ENCODE results near the gene SPEM3. TPM values are rescaled to one million over a fixed set of nuclear protein-coding genes. Genes with fewer than 3 reads are reported as not detected.

Gene SPEM3
- total and polyA plus RNA-seq, 2 of the 13 experiments (the other 11 are each of a cell fraction or from before 2014, with no cell fraction given) = not detected

DNA sequence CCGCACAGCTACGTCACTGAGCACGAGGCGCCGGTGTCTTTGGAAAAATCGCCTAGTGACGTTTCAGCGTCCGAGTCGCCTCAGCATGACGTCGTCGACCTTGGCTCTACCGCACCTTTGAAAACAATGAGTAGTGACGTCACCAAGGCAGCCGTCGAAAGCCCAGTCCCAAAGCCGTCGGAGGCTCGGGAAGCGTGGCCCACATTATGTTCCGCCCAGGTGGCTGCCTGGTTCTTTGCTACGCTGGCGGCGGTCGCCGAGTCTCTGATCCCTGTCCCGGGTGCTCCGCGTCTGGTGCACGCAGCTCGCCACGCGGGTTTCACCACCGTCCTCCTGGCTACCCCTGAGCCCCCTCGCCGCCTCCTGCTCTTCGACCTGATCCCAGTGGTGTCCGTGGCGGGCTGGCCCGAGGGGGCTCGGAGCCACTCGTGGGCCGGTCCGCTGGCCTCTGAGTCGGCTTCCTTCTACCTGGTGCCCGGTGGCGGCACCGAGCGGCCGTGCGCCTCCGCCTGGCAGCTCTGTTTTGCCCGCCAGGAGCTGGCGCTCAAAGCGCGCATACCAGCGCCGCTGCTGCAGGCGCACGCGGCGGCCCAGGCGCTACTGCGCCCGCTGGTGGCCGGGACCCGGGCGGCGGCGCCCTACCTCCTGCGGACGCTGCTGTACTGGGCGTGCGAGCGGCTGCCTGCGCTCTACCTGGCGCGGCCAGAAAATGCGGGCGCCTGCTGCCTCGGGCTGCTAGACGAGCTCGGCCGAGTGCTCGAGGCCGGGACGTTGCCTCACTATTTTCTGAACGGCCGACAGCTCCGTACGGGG lies 8.1 kb downstream of the SPEM3 start (continued):
- TF ChIP-seq, protein P1, sequence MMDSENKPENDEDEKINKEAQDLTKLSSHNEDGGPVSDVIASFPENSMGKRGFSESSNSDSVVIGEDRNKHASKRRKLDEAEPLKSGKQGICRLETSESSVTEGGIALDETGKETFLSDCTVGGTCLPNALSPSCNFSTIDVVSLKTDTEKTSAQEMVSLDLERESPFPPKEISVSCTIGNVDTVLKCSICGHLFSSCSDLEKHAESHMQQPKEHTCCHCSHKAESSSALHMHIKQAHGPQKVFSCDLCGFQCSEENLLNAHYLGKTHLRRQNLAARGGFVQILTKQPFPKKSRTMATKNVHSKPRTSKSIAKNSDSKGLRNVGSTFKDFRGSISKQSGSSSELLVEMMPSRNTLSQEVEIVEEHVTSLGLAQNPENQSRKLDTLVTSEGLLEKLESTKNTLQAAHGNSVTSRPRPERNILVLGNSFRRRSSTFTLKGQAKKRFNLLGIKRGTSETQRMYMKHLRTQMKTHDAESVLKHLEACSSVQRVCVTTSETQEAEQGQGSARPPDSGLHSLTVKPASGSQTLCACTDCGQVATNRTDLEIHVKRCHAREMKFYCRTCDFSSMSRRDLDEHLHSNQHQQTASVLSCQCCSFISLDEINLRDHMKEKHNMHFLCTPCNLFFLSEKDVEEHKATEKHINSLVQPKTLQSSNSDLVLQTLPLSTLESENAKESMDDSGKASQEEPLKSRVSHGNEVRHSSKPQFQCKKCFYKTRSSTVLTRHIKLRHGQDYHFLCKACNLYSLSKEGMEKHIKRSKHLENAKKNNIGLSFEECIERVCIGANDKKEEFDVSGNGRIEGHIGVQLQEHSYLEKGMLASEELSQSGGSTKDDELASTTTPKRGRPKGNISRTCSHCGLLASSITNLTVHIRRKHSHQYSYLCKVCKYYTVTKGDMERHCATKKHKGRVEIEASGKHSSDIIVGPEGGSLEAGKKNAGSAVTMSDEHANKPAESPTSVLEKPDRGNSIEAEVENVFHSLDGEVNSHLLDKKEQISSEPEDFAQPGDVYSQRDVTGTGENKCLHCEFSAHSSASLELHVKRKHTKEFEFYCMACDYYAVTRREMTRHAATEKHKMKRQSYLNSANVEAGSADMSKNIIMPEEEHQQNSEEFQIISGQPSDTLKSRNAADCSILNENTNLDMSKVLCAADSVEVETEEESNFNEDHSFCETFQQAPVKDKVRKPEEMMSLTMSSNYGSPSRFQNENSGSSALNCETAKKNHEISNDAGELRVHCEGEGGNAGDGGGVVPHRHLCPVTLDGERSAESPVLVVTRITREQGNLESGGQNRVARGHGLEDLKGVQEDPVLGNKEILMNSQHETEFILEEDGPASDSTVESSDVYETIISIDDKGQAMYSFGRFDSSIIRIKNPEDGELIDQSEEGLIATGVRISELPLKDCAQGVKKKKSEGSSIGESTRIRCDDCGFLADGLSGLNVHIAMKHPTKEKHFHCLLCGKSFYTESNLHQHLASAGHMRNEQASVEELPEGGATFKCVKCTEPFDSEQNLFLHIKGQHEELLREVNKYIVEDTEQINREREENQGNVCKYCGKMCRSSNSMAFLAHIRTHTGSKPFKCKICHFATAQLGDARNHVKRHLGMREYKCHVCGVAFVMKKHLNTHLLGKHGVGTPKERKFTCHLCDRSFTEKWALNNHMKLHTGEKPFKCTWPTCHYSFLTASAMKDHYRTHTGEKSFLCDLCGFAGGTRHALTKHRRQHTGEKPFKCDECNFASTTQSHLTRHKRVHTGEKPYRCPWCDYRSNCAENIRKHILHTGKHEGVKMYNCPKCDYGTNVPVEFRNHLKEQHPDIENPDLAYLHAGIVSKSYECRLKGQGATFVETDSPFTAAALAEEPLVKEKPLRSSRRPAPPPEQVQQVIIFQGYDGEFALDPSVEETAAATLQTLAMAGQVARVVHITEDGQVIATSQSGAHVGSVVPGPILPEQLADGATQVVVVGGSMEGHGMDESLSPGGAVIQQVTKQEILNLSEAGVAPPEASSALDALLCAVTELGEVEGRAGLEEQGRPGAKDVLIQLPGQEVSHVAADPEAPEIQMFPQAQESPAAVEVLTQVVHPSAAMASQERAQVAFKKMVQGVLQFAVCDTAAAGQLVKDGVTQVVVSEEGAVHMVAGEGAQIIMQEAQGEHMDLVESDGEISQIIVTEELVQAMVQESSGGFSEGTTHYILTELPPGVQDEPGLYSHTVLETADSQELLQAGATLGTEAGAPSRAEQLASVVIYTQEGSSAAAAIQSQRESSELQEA (CRISPR knock-in tag; IDR thresholded peaks at IDR 0.05; ENCODE audit: not compliant biosample characterization) = no peak
- TF ChIP-seq ONECUT2 (CRISPR knock-in tag; IDR thresholded peaks at IDR 0.05) (no peak), ZNF570 (CRISPR knock-in tag; IDR thresholded peaks at IDR 0.05; ENCODE audit: borderline replicate concordance) (no peak), ZNF792 (CRISPR knock-in tag; IDR thresholded peaks at IDR 0.05) (no peak), CCAR2 (optimal IDR thresholded peaks at IDR 0.05; ENCODE audit: low read depth, low read length) (no peak), CREB1 (IDR thresholded peaks at IDR 0.05) (peak; percentile 74), CREB1 (CRISPR knock-in tag; IDR thresholded peaks at IDR 0.05) (no peak), ATF7-NPFF (CRISPR knock-in tag; IDR thresholded peaks at IDR 0.05; ENCODE audit: low read depth) (peak; percentile 34; the same call in 1 of the 2 replicates), SMAD3 (CRISPR knock-in tag; IDR thresholded peaks at IDR 0.05) (no peak), SAP130 (CRISPR knock-in tag; IDR thresholded peaks at IDR 0.05; ENCODE audit: low read depth) (peak; percentile 21; the same call in 1 of the 2 replicates), KMT2A (CRISPR knock-in tag; IDR thresholded peaks at IDR 0.05) (peak; percentile 21; the same call in 1 of the 2 replicates), MEIS2 (CRISPR knock-in tag; IDR thresholded peaks at IDR 0.05) (0 out of 2 replicates have a peak, but pooled peaks have one; percentile 32), ZNF296 (CRISPR knock-in tag; conservative IDR thresholded peaks at IDR 0.05) (no peak), ZSCAN12 (CRISPR knock-in tag; IDR thresholded peaks at IDR 0.05) (0 out of 2 replicates have a peak, but pooled peaks have one; percentile 54), HNRNPLL (IDR thresholded peaks at IDR 0.05; ENCODE audit: low read depth, low read length, poor library complexity, severe bottlenecking) (peak; percentile 75), RAD51 (IDR thresholded peaks at IDR 0.05; ENCODE audit: borderline replicate concordance) (no peak), STAG1 (CRISPR knock-in tag; IDR thresholded peaks at IDR 0.05) (peak; percentile 74), AKAP8 (CRISPR knock-in tag; IDR thresholded peaks at IDR 0.05) (no peak), TEAD2 (CRISPR knock-in tag; IDR thresholded peaks at IDR 0.05) (no peak), ZBTB8A (CRISPR knock-in tag; IDR thresholded peaks at IDR 0.05; ENCODE audit: borderline replicate concordance, low read depth) (no peak)
- TF ChIP-seq, protein P2, sequence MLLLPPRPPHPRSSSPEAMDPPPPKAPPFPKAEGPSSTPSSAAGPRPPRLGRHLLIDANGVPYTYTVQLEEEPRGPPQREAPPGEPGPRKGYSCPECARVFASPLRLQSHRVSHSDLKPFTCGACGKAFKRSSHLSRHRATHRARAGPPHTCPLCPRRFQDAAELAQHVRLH (CRISPR knock-in tag; IDR thresholded peaks at IDR 0.05; ENCODE audit: borderline replicate concordance, low read depth) = no peak
- TF ChIP-seq, protein P3, sequence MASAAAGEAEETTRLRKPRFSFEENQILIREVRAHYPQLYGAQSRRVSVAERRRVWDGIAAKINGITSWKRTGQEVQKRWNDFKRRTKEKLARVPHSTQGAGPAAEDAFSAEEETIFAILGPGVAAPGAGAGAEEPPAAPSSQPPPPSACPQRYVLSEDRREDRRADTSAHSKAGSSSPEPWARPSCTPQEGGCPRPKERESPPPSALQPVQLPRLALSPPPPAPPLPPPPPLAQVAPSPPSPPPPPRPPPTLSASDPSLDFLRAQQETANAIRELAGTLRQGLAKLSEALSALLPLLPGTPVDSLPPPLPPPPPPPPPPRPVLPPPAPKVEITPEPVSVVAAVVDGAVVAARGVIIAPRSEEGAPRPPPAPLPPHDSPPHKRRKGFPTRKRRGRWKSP (CRISPR knock-in tag; IDR thresholded peaks at IDR 0.05) = peak; percentile 90

Data from HepG2 (cell line).